Esophagus muscularis mucosa (tissue), 4 donors: Measurements from ENCODE around the gene SETD1A.
"Not testable (repeated sequence)": the region's sequence is repeated elsewhere in the genome, so short reads cannot be mapped to it uniquely, and the experiment has no call there.

Source experiments
- EP300 ChIP-seq: sonication (generic); formaldehyde crosslinking; IDR thresholded peaks from one replicate; pipeline ENCODE4 v1.6.1; 2017; ENCODE audit warnings: antibody characterized with exemption
- POLR2A ChIP-seq: fragments of 450-650 bp; IDR thresholded peaks from one replicate; pipeline ENCODE4 v1.6.1; 2017; ENCODE audit warnings: antibody characterized with exemption, moderate library complexity, mild to moderate bottlenecking, low read depth
- TF ChIP-seq, protein P1 (sequence below), 3 experiments: fragments of 200-600 bp in 2 of 3; fragments of 450-650 bp in 1 of 3; sonication (generic) in 2 of 3; IDR thresholded peaks; one replicate each; pipeline ENCODE4 v1.5.1; 2017 to 2019; ENCODE audit warnings: antibody characterized with exemption in 3 of 3, mild to moderate bottlenecking in 2 of 3, moderate library complexity in 1 of 3

DNA sequence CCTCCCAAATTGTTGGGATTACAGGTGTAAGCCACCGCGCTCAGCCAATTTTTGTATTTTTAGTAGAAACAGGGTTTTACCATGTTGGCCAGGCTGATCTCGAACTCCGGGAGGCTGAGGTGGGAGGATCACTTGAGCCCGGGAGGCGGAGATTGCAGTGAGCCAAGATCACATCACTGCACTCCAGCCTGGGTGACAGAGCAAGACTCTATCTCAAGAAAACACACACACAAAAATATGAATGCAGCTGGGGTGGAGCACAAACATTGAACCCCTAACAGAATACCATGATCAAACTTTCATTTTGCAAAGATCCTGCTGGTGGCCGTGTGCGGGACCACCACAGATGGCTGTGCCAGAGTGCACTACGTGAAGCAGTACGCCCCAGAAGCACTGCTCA lies 60.2 kb downstream of the SETD1A start:
- not testable (repeated sequence) for TF ChIP-seq POLR2A, EP300
- TF ChIP-seq, protein P1, sequence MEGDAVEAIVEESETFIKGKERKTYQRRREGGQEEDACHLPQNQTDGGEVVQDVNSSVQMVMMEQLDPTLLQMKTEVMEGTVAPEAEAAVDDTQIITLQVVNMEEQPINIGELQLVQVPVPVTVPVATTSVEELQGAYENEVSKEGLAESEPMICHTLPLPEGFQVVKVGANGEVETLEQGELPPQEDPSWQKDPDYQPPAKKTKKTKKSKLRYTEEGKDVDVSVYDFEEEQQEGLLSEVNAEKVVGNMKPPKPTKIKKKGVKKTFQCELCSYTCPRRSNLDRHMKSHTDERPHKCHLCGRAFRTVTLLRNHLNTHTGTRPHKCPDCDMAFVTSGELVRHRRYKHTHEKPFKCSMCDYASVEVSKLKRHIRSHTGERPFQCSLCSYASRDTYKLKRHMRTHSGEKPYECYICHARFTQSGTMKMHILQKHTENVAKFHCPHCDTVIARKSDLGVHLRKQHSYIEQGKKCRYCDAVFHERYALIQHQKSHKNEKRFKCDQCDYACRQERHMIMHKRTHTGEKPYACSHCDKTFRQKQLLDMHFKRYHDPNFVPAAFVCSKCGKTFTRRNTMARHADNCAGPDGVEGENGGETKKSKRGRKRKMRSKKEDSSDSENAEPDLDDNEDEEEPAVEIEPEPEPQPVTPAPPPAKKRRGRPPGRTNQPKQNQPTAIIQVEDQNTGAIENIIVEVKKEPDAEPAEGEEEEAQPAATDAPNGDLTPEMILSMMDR (IDR thresholded peaks at IDR 0.05): not testable (repeated sequence)
